Measurements from ENCODE around the gene PPIL6.

GRCh38 chr6:109456111-109456583 is 15.7 kb upstream of the PPIL6 start:
- TF ChIP-seq EZH2 (IDR thresholded peaks at IDR 0.05; ENCODE audit: borderline replicate concordance, insufficient read depth, low read depth, low read length, poor library complexity, severe bottlenecking), result no peak
- TF ChIP-seq CTCF (IDR thresholded peaks at IDR 0.05), result peak; percentile 20
